ENCODE data around the gene KLK13.

DNA sequence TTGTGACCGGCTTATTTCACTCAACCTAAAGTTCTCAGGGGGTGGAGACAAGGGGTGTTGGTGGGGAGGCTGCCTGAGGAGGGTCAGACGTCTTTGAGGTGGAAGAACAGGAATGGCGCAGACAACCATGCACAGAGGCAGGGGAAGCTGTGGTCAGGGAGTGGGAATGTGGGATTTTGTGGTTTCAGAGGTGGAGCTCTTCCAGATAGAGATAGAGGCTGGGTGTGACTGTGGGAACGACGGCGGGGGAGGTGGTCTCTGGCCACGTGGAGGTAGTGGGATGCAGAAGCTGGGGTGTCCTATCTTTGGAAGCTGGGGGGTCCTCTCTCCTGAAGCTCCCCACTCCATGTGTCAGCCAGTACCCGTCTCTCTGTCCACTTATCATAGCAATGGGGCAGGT lies 25.6 kb upstream of the KLK13 start:
- TF ChIP-seq POLR2AphosphoS5 (IDR thresholded peaks at IDR 0.05; ENCODE audit: low read depth, low read length) (no peak), TAF1 (IDR thresholded peaks at IDR 0.05; ENCODE audit: borderline replicate concordance, insufficient read depth, low read length) (no peak), SIN3A (IDR thresholded peaks at IDR 0.05; ENCODE audit: borderline replicate concordance, insufficient read depth, low read length) (no peak)
- TF ChIP-seq, protein P1, sequence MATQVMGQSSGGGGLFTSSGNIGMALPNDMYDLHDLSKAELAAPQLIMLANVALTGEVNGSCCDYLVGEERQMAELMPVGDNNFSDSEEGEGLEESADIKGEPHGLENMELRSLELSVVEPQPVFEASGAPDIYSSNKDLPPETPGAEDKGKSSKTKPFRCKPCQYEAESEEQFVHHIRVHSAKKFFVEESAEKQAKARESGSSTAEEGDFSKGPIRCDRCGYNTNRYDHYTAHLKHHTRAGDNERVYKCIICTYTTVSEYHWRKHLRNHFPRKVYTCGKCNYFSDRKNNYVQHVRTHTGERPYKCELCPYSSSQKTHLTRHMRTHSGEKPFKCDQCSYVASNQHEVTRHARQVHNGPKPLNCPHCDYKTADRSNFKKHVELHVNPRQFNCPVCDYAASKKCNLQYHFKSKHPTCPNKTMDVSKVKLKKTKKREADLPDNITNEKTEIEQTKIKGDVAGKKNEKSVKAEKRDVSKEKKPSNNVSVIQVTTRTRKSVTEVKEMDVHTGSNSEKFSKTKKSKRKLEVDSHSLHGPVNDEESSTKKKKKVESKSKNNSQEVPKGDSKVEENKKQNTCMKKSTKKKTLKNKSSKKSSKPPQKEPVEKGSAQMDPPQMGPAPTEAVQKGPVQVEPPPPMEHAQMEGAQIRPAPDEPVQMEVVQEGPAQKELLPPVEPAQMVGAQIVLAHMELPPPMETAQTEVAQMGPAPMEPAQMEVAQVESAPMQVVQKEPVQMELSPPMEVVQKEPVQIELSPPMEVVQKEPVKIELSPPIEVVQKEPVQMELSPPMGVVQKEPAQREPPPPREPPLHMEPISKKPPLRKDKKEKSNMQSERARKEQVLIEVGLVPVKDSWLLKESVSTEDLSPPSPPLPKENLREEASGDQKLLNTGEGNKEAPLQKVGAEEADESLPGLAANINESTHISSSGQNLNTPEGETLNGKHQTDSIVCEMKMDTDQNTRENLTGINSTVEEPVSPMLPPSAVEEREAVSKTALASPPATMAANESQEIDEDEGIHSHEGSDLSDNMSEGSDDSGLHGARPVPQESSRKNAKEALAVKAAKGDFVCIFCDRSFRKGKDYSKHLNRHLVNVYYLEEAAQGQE (IDR thresholded peaks at IDR 0.05; ENCODE audit: insufficient read depth in 1 of 2, low read depth in 2 of 2, low read length in 2 of 2): no peak
